ENCODE data around the gene GDPD4.
A peak's percentile ranks its signal among the peaks of the same experiment; 100 is the strongest.

GDPD4 gene

GRCh38 chr11:77204754-77205466 is 96.6 kb downstream of the GDPD4 start:
- DNase-seq (ENCODE audit: low spot score): no peak

- DNase-seq (ENCODE audit: low spot score): no peak
Observed at GRCh38 chr11:77203901-77204753, 97.4 kb downstream of the GDPD4 start.

GRCh38 chr11:77202941-77203900 is 98.3 kb downstream of the GDPD4 start:
- DNase-seq (ENCODE audit: low spot score): no peak

- DNase-seq (ENCODE audit: low spot score): no peak
Observed at GRCh38 chr11:77201991-77202841, 99.3 kb downstream of the GDPD4 start.

- no peak for DNase-seq (ENCODE audit: low spot score)
Observed at GRCh38 chr11:77201370-77201769, 100.1 kb downstream of the GDPD4 start.

GRCh38 chr11:77200351-77201268 is 100.9 kb downstream of the GDPD4 start:
- no peak for DNase-seq (ENCODE audit: low spot score)

GRCh38 chr11:77199137-77199745 is 102.2 kb downstream of the GDPD4 start:
- no peak for DNase-seq (ENCODE audit: low spot score)

- peak; percentile 69 for DNase-seq (ENCODE audit: low spot score)
Observed at GRCh38 chr11:77198440-77198849, 103.0 kb downstream of the GDPD4 start.

- no peak for DNase-seq (ENCODE audit: low spot score)
Observed at GRCh38 chr11:77197626-77198320, 103.7 kb downstream of the GDPD4 start.

- DNase-seq (ENCODE audit: low spot score): no peak
Observed at GRCh38 chr11:77196961-77197360, 104.5 kb downstream of the GDPD4 start.

- no peak for DNase-seq (ENCODE audit: low spot score)
Observed at GRCh38 chr11:77195071-77195755, 106.3 kb downstream of the GDPD4 start.

- no peak for DNase-seq (ENCODE audit: low spot score)
Observed at GRCh38 chr11:77193911-77194830, 107.3 kb downstream of the GDPD4 start.

GRCh38 chr11:77193167-77193566 is 108.3 kb downstream of the GDPD4 start:
- DNase-seq (ENCODE audit: low spot score): no peak

- peak; percentile 88 for DNase-seq (ENCODE audit: low spot score)
Observed at GRCh38 chr11:77191823-77192495, 109.5 kb downstream of the GDPD4 start.

- no peak for DNase-seq (ENCODE audit: low spot score)
Observed at GRCh38 chr11:77191429-77191822, 110.1 kb downstream of the GDPD4 start.

- DNase-seq (ENCODE audit: low spot score): no peak
Observed at GRCh38 chr11:77190331-77191075, 111.0 kb downstream of the GDPD4 start.

Data from ecto neural progenitor cell (in vitro differentiated cells).